Ascending aorta (tissue), 2 donors: Measurements from ENCODE around the gene HOXA1. TPM values are rescaled to one million over a fixed set of nuclear protein-coding genes. Genes with fewer than 3 reads are reported as not detected.
"Not testable (repeated sequence)": the region's sequence is repeated elsewhere in the genome, so short reads cannot be mapped to it uniquely, and the experiment has no call there.

Experiments
- DNase-seq, 2 donors: peaks; one replicate each; pipeline ENCODE4 v3.0.0-alpha.2; 2019; ENCODE audit warnings: low spot score in 2 of 2
- H3K27ac ChIP-seq, 2 donors: fragments of 200-600 bp; sonication (generic); one replicate each; pipeline ENCODE4 v1.5.1; 2016 to 2017; ENCODE audit warnings: mild to moderate bottlenecking in 1 of 2
- H3K27me3 ChIP-seq: fragments of 200-600 bp; sonication (generic); one replicate; pipeline ENCODE4 v1.5.1; 2017
- H3K36me3 ChIP-seq, 2 donors: fragments of 200-600 bp; sonication (generic); one replicate each; pipeline ENCODE4 v1.5.1; 2016
- H3K4me1 ChIP-seq, 2 donors: fragments of 200-600 bp; sonication (generic); one replicate each; pipeline ENCODE4 v1.5.1; 2016 to 2017; ENCODE audit warnings: mild to moderate bottlenecking in 1 of 2
- H3K4me3 ChIP-seq, 2 donors: fragments of 200-600 bp; sonication (generic); one replicate each; pipeline ENCODE4 v1.5.1; 2016 to 2017; ENCODE audit warnings: mild to moderate bottlenecking in 1 of 2
- H3K9me3 ChIP-seq, 2 donors: fragments of 200-600 bp; sonication (generic); one replicate each; pipeline ENCODE4 v1.5.1; 2016
- CTCF ChIP-seq, 3 experiments: fragments of 200-600 bp in 2 of 3; fragments of 450-650 bp in 1 of 3; sonication (generic) in 2 of 3; IDR thresholded peaks; one replicate each; pipeline ENCODE4 v1.5.1; 2016 to 2019; ENCODE audit warnings: antibody characterized with exemption in 3 of 3, mild to moderate bottlenecking in 1 of 3, moderate library complexity in 1 of 3
- intact Hi-C: fragments of 100-400 bp; cut with DNase I; formaldehyde crosslinking; loops from one replicate; pipeline ENCODE4 v1.15.1; 2023
- total RNA-seq: library from RNA; depleted of rRNA; stranded (reverse); fragments of >200 nt; gene quantifications from one replicate; pipeline ENCODE4 v1.1.0, GENCODE V29; 2016

The HOXA1 gene
- total RNA-seq, 1 donor from 2014 or later, result not detected

GRCh38 chr7:27046854-27047549 lies 48.8 kb downstream of the HOXA1 start:
- H3K27me3 ChIP-seq, result no peaks in the 10 kb centered on the region
- DNase-seq, result no peak
- intact Hi-C loops, result no loop called here
- no peaks in the 10 kb centered on the region for H3K4me1 ChIP-seq
- H3K4me3 ChIP-seq, result no peak overlapping the region
- no peak overlapping the region for H3K27ac ChIP-seq
- H3K36me3 ChIP-seq, result no peaks in the 10 kb centered on the region
- no peaks in the 10 kb centered on the region for H3K9me3 ChIP-seq
- TF ChIP-seq CTCF (IDR thresholded peaks at IDR 0.05), result no peak

- H3K27me3 ChIP-seq, result not testable (repeated sequence)
Observed at GRCh38 chr7:27045972-27046371, 49.8 kb downstream of the HOXA1 start.

GRCh38 chr7:27045066-27045465 lies 50.7 kb downstream of the HOXA1 start:
- not testable (repeated sequence) for H3K4me1 ChIP-seq, DNase-seq

More at GRCh38 chr7:27045972-27046371, 49.8 kb downstream of the HOXA1 start:
- H3K9me3 ChIP-seq, intact Hi-C loops, H3K4me3 ChIP-seq, H3K36me3 ChIP-seq, H3K27ac ChIP-seq, H3K4me1 ChIP-seq, DNase-seq: not testable (repeated sequence)

More at GRCh38 chr7:27045066-27045465, 50.7 kb downstream of the HOXA1 start:
- H3K36me3 ChIP-seq, H3K4me3 ChIP-seq, H3K27ac ChIP-seq, H3K27me3 ChIP-seq, intact Hi-C loops, H3K9me3 ChIP-seq: not testable (repeated sequence)

Other genes starting within 250 kb of the HOXA1 start
- 50.2 TPM for gene SKAP2, start 231.4 kb downstream of the HOXA1 start, total RNA-seq
- 36.5 TPM for gene HOXA2, start 6.7 kb upstream of the HOXA1 start, total RNA-seq
- 2.1 TPM for gene HOXA4, start 34.8 kb upstream of the HOXA1 start, total RNA-seq
- 22.0 TPM for gene HOXA5, start 47.7 kb upstream of the HOXA1 start, total RNA-seq
- 15.3 TPM for gene HOXA6, start 51.8 kb upstream of the HOXA1 start, total RNA-seq
- gene HOXA3, start 56.6 kb upstream of the HOXA1 start, total RNA-seq, result 14.4 TPM
- gene HOXA7, start 60.7 kb upstream of the HOXA1 start, total RNA-seq, result 12.0 TPM
- gene HOXA9, start 69.5 kb upstream of the HOXA1 start, total RNA-seq, result not detected
- gene HOXA10, start 78.3 kb upstream of the HOXA1 start, total RNA-seq, result not detected
- not detected for gene HOXA11, start 89.2 kb upstream of the HOXA1 start, total RNA-seq
- not detected for gene HOXA13, start 104.1 kb upstream of the HOXA1 start, total RNA-seq
- not detected for gene EVX1, start 146.8 kb upstream of the HOXA1 start, total RNA-seq